ENCODE results near the gene SART1. TPM values are rescaled to one million over a fixed set of nuclear protein-coding genes. Genes with fewer than 3 reads are reported as not detected.
"Not testable (repeated sequence)": the region's sequence is repeated elsewhere in the genome, so short reads cannot be mapped to it uniquely, and the experiment has no call there.

Gene SART1
- total and polyA plus RNA-seq, 4 donors: 29.2 to 68.2 (median 51.9) TPM

- WGBS (ENCODE audit: insufficient coverage): 65% methylated on average over 7 of the region's 11 CpGs
- peaks cover 2% of the 10 kb centered on the region for H3K4me1 ChIP-seq (ENCODE audit: control insufficient read depth, insufficient read depth, low read length)
- H3K4me3 ChIP-seq (ENCODE audit: low read depth, low read length): no peak overlapping the region
- H3K9me3 ChIP-seq (ENCODE audit: control insufficient read depth, insufficient read depth, low read length): no peaks in the 10 kb centered on the region
- no peaks in the 10 kb centered on the region for H3K27me3 ChIP-seq (ENCODE audit: control insufficient read depth, insufficient read depth, low read length)
- H3K36me3 ChIP-seq (ENCODE audit: control insufficient read depth, insufficient read depth, low read length): no peaks in the 10 kb centered on the region
- DNase-seq (ENCODE audit: low read depth in 4 of 6, low spot score in 6 of 6): no peak
- H3K27ac ChIP-seq (ENCODE audit: low read depth, low read length): no peak overlapping the region
These were observed 15.5 kb upstream of the SART1 start for GRCh38 chr11:65945941-65946558.

- WGBS (ENCODE audit: insufficient coverage): 100% methylated on average over 4 of the region's 4 CpGs
- no peak for DNase-seq (ENCODE audit: low read depth in 4 of 6, low spot score in 6 of 6)
These were observed 14.9 kb upstream of the SART1 start for GRCh38 chr11:65946655-65947054.

GRCh38 chr11:65947133-65947532 lies 14.4 kb upstream of the SART1 start:
- WGBS (ENCODE audit: insufficient coverage): 59% methylated on average over 13 of the region's 13 CpGs
- H3K27me3 ChIP-seq (ENCODE audit: control insufficient read depth, insufficient read depth, low read length): no peaks in the 10 kb centered on the region

More at GRCh38 chr11:65946655-65947054, 14.9 kb upstream of the SART1 start:
- no peaks in the 10 kb centered on the region for H3K27me3 ChIP-seq (ENCODE audit: control insufficient read depth, insufficient read depth, low read length)
- H3K36me3 ChIP-seq (ENCODE audit: control insufficient read depth, insufficient read depth, low read length): no peaks in the 10 kb centered on the region
- H3K27ac ChIP-seq (ENCODE audit: low read depth, low read length): no peak overlapping the region
- H3K4me3 ChIP-seq (ENCODE audit: low read depth, low read length): no peak overlapping the region
- peaks cover 2% of the 10 kb centered on the region for H3K4me1 ChIP-seq (ENCODE audit: control insufficient read depth, insufficient read depth, low read length)
- H3K9me3 ChIP-seq (ENCODE audit: control insufficient read depth, insufficient read depth, low read length): no peaks in the 10 kb centered on the region

GRCh38 chr11:65947603-65948125 lies 13.9 kb upstream of the SART1 start:
- no peak for DNase-seq (ENCODE audit: low read depth in 4 of 6, low spot score in 6 of 6)
- Histone ChIP-seq H3K27me3 (ENCODE audit: control insufficient read depth, insufficient read depth, low read length) (no peaks in the 10 kb centered on the region), H3K9me3 (ENCODE audit: control insufficient read depth, insufficient read depth, low read length) (no peaks in the 10 kb centered on the region), H3K4me3 (ENCODE audit: low read depth, low read length) (no peak overlapping the region), H3K27ac (ENCODE audit: low read depth, low read length) (no peak overlapping the region), H3K36me3 (ENCODE audit: control insufficient read depth, insufficient read depth, low read length) (no peaks in the 10 kb centered on the region), H3K4me1 (ENCODE audit: control insufficient read depth, insufficient read depth, low read length) (peaks cover 2% of the 10 kb centered on the region)
- WGBS (ENCODE audit: insufficient coverage): 81% methylated on average over 7 of the region's 12 CpGs

More at GRCh38 chr11:65947133-65947532, 14.4 kb upstream of the SART1 start:
- no peak for DNase-seq (ENCODE audit: low read depth in 4 of 6, low spot score in 6 of 6)
- Histone ChIP-seq H3K4me3 (ENCODE audit: low read depth, low read length) (no peak overlapping the region), H3K27ac (ENCODE audit: low read depth, low read length) (no peak overlapping the region), H3K9me3 (ENCODE audit: control insufficient read depth, insufficient read depth, low read length) (no peaks in the 10 kb centered on the region), H3K4me1 (ENCODE audit: control insufficient read depth, insufficient read depth, low read length) (peaks cover 2% of the 10 kb centered on the region), H3K36me3 (ENCODE audit: control insufficient read depth, insufficient read depth, low read length) (no peaks in the 10 kb centered on the region)

GRCh38 chr11:65950711-65951110 lies 10.8 kb upstream of the SART1 start:
- 94% methylated on average over 3 of the region's 5 CpGs for WGBS (ENCODE audit: insufficient coverage)
- not testable (repeated sequence) for H3K9me3 ChIP-seq (ENCODE audit: control insufficient read depth, insufficient read depth, low read length); H3K4me1 ChIP-seq (ENCODE audit: control insufficient read depth, insufficient read depth, low read length); H3K4me3 ChIP-seq (ENCODE audit: low read depth, low read length); DNase-seq (ENCODE audit: low read depth in 4 of 6, low spot score in 6 of 6); H3K36me3 ChIP-seq (ENCODE audit: control insufficient read depth, insufficient read depth, low read length); H3K27ac ChIP-seq (ENCODE audit: low read depth, low read length); H3K27me3 ChIP-seq (ENCODE audit: control insufficient read depth, insufficient read depth, low read length)

- H3K4me3 ChIP-seq (ENCODE audit: low read depth, low read length); H3K4me1 ChIP-seq (ENCODE audit: control insufficient read depth, insufficient read depth, low read length); H3K36me3 ChIP-seq (ENCODE audit: control insufficient read depth, insufficient read depth, low read length); H3K9me3 ChIP-seq (ENCODE audit: control insufficient read depth, insufficient read depth, low read length); H3K27ac ChIP-seq (ENCODE audit: low read depth, low read length); DNase-seq (ENCODE audit: low read depth in 4 of 6, low spot score in 6 of 6); H3K27me3 ChIP-seq (ENCODE audit: control insufficient read depth, insufficient read depth, low read length): not testable (repeated sequence)
- WGBS (ENCODE audit: insufficient coverage): 79% methylated on average over 2 of the region's 3 CpGs
These were observed 9.9 kb upstream of the SART1 start for GRCh38 chr11:65951641-65952040.

- DNase-seq (ENCODE audit: low read depth in 4 of 6, low spot score in 6 of 6): no peak
- H3K27me3 ChIP-seq (ENCODE audit: control insufficient read depth, insufficient read depth, low read length): no peaks in the 10 kb centered on the region
- no peak overlapping the region for H3K4me3 ChIP-seq (ENCODE audit: low read depth, low read length)
- no peaks in the 10 kb centered on the region for H3K9me3 ChIP-seq (ENCODE audit: control insufficient read depth, insufficient read depth, low read length)
- H3K4me1 ChIP-seq (ENCODE audit: control insufficient read depth, insufficient read depth, low read length): no peaks in the 10 kb centered on the region
- no peaks in the 10 kb centered on the region for H3K36me3 ChIP-seq (ENCODE audit: control insufficient read depth, insufficient read depth, low read length)
- H3K27ac ChIP-seq (ENCODE audit: low read depth, low read length): no peak overlapping the region
- WGBS (ENCODE audit: insufficient coverage): 63% methylated on average over 3 of the region's 6 CpGs
These were observed 9.4 kb upstream of the SART1 start for GRCh38 chr11:65952052-65952521.

GRCh38 chr11:65953471-65953870 lies 8.1 kb upstream of the SART1 start:
- H3K27me3 ChIP-seq (ENCODE audit: control insufficient read depth, insufficient read depth, low read length): no peaks in the 10 kb centered on the region
- H3K4me3 ChIP-seq (ENCODE audit: low read depth, low read length): no peak overlapping the region
- DNase-seq (ENCODE audit: low read depth in 4 of 6, low spot score in 6 of 6): no peak
- H3K36me3 ChIP-seq (ENCODE audit: control insufficient read depth, insufficient read depth, low read length): no peaks in the 10 kb centered on the region
- no peak overlapping the region for H3K27ac ChIP-seq (ENCODE audit: low read depth, low read length)
- H3K9me3 ChIP-seq (ENCODE audit: control insufficient read depth, insufficient read depth, low read length): no peaks in the 10 kb centered on the region
- WGBS (ENCODE audit: insufficient coverage): 94% methylated on average over 13 of the region's 20 CpGs
- H3K4me1 ChIP-seq (ENCODE audit: control insufficient read depth, insufficient read depth, low read length): no peaks in the 10 kb centered on the region

GRCh38 chr11:65954771-65955170 lies 6.8 kb upstream of the SART1 start:
- DNase-seq (ENCODE audit: low read depth in 4 of 6, low spot score in 6 of 6): no peak
- Histone ChIP-seq H3K9me3 (ENCODE audit: control insufficient read depth, insufficient read depth, low read length) (no peaks in the 10 kb centered on the region), H3K27me3 (ENCODE audit: control insufficient read depth, insufficient read depth, low read length) (no peaks in the 10 kb centered on the region), H3K4me1 (ENCODE audit: control insufficient read depth, insufficient read depth, low read length) (no peaks in the 10 kb centered on the region), H3K36me3 (ENCODE audit: control insufficient read depth, insufficient read depth, low read length) (no peaks in the 10 kb centered on the region), H3K4me3 (ENCODE audit: low read depth, low read length) (no peak overlapping the region), H3K27ac (ENCODE audit: low read depth, low read length) (no peak overlapping the region)
- WGBS (ENCODE audit: insufficient coverage): 86% methylated on average over 2 of the region's 8 CpGs

- H3K36me3 ChIP-seq (ENCODE audit: control insufficient read depth, insufficient read depth, low read length): no peaks in the 10 kb centered on the region
- no peak overlapping the region for H3K27ac ChIP-seq (ENCODE audit: low read depth, low read length)
- no peak overlapping the region for H3K4me3 ChIP-seq (ENCODE audit: low read depth, low read length)
- WGBS (ENCODE audit: insufficient coverage): 80% methylated on average over 1 of the region's 4 CpGs
- H3K27me3 ChIP-seq (ENCODE audit: control insufficient read depth, insufficient read depth, low read length): no peaks in the 10 kb centered on the region
- H3K9me3 ChIP-seq (ENCODE audit: control insufficient read depth, insufficient read depth, low read length): no peaks in the 10 kb centered on the region
- peak in 1 of 6 donors; percentile 12 for DNase-seq (ENCODE audit: low read depth in 4 of 6, low spot score in 6 of 6)
- H3K4me1 ChIP-seq (ENCODE audit: control insufficient read depth, insufficient read depth, low read length): peaks cover 17% of the 10 kb centered on the region
These were observed 3.2 kb upstream of the SART1 start for GRCh38 chr11:65958291-65958690.
